Transverse colon (tissue), 4 donors: Measurements from ENCODE around the gene TPSAB1. TPM values are rescaled to one million over a fixed set of nuclear protein-coding genes. Genes with fewer than 3 reads are reported as not detected.
"Not testable (repeated sequence)": the region's sequence is repeated elsewhere in the genome, so short reads cannot be mapped to it uniquely, and the experiment has no call there.

Experiments used
- DNase-seq: peaks from one replicate; pipeline ENCODE4 v3.0.0-alpha.2; 2019
- H3K27ac ChIP-seq, 4 donors: fragments of 200-600 bp; sonication (generic); 2 replicates each; pipeline ENCODE4 v1.5.1; 2016 to 2018; ENCODE audit warnings: inconsistent platforms in 4 of 4
- H3K27me3 ChIP-seq: fragments of 200-600 bp; sonication (generic); 2 replicates; pipeline ENCODE4 v1.5.1; 2017; ENCODE audit warnings: inconsistent platforms
- H3K36me3 ChIP-seq, 4 donors: fragments of 200-600 bp; sonication (generic); 2 replicates each; pipeline ENCODE4 v1.5.1; 2017 to 2019; ENCODE audit warnings: inconsistent platforms in 4 of 4
- H3K4me1 ChIP-seq, 4 donors: fragments of 200-600 bp; sonication (generic); 2 replicates each; pipeline ENCODE4 v1.5.1; 2017 to 2020; ENCODE audit warnings: inconsistent platforms in 4 of 4
- H3K4me3 ChIP-seq, 4 donors: fragments of 200-600 bp; sonication (generic); 1 replicate in 1 of 4; 2 replicates in 3 of 4; pipeline versions ENCODE4 v1.5.1 to v1.6.1; 2017 to 2019; ENCODE audit warnings: inconsistent platforms in 4 of 4
- H3K9me3 ChIP-seq, 2 donors: fragments of 200-600 bp; sonication (generic); 2 replicates each; pipeline ENCODE4 v1.5.1; 2017 to 2019; ENCODE audit warnings: inconsistent platforms in 2 of 2
- EP300 ChIP-seq: sonication (generic); formaldehyde crosslinking; IDR thresholded peaks from one replicate; pipeline ENCODE4 v1.6.1; 2017; ENCODE audit warnings: antibody characterized with exemption, low read depth
- POLR2A ChIP-seq: fragments of 450-650 bp; IDR thresholded peaks from one replicate; pipeline ENCODE4 v1.6.1; 2016; ENCODE audit warnings: antibody characterized with exemption, mild to moderate bottlenecking, moderate library complexity
- POLR2AphosphoS5 ChIP-seq, 3 donors: sonication (generic); formaldehyde crosslinking; IDR thresholded peaks; one replicate each; pipeline ENCODE4 v1.6.1; 2016; ENCODE audit warnings: antibody characterized with exemption in 3 of 3
- WGBS, 2 donors: methylation state at CpG; one replicate each; pipeline ENCODE4 v1.1.5; 2018; ENCODE audit warnings: low coverage in 1 of 2; 5-methylcytosine and 5-hydroxymethylcytosine counted together
- in situ Hi-C, 4 donors: fragments of 200-750 bp; cut with MboI; loops; one replicate each; pipeline versions ENCODE4 v1.15.0 to v1.15.1; 2017; ENCODE audit warnings: low sequenced_read_pairs in 3 of 4, low pct_ligation_motif_present in 1 of 4, low pct_unique_long_range_greater_than_20kb in 1 of 4
- intact Hi-C: fragments of 100-400 bp; cut with DNase I; formaldehyde crosslinking; loops from one replicate; pipeline ENCODE4 v1.15.1; 2023; ENCODE audit warnings: low total_unique reads
- total RNA-seq, 4 donors: library from RNA; depleted of rRNA; stranded (reverse); fragments of >200 nt; gene quantifications; one replicate each; pipeline ENCODE4 v1.1.0, GENCODE V29; 2016
- TF ChIP-seq, protein P1 (sequence below), 5 experiments: fragments of 200-600 bp in 3 of 5; fragments of 450-650 bp in 2 of 5; sonication (generic) in 3 of 5; IDR thresholded peaks; 1 replicate in 2 of 5; 2 replicates in 3 of 5; pipeline ENCODE4 v1.5.1; 2016 to 2017; ENCODE audit warnings: antibody characterized with exemption in 5 of 5, inconsistent platforms in 3 of 5, mild to moderate bottlenecking in 2 of 5, moderate library complexity in 1 of 5

Gene TPSAB1
- total RNA-seq, 4 donors from 2014 or later = 9.4 to 33.7 (median 23.8) TPM

GRCh38 chr16:1271724-1272413, 31.4 kb downstream of the TPSAB1 start:
- peaks cover 12% of the 10 kb centered on the region for H3K27me3 ChIP-seq
- peak; percentile 21 for DNase-seq
- H3K4me3 ChIP-seq, H3K27ac ChIP-seq, H3K36me3 ChIP-seq, H3K9me3 ChIP-seq, intact Hi-C loops, in situ Hi-C loops, H3K4me1 ChIP-seq: not testable (repeated sequence)
- 23 to 80% methylated on average over 2 to 19 of the region's 19 CpGs for WGBS, 2 donors
- TF ChIP-seq POLR2AphosphoS5 (IDR thresholded peaks at IDR 0.05) = peak in 1 of 3 donors; percentile 44

GRCh38 chr16:1272453-1273198, 32.1 kb downstream of the TPSAB1 start:
- peaks cover 20% of the 10 kb centered on the region for H3K27me3 ChIP-seq
- WGBS, 2 donors = 44 to 53% methylated on average over 4 to 9 of the region's 9 CpGs
- in situ Hi-C loops = no loop called here
- intact Hi-C loops = no loop called here
- TF ChIP-seq, protein P1, sequence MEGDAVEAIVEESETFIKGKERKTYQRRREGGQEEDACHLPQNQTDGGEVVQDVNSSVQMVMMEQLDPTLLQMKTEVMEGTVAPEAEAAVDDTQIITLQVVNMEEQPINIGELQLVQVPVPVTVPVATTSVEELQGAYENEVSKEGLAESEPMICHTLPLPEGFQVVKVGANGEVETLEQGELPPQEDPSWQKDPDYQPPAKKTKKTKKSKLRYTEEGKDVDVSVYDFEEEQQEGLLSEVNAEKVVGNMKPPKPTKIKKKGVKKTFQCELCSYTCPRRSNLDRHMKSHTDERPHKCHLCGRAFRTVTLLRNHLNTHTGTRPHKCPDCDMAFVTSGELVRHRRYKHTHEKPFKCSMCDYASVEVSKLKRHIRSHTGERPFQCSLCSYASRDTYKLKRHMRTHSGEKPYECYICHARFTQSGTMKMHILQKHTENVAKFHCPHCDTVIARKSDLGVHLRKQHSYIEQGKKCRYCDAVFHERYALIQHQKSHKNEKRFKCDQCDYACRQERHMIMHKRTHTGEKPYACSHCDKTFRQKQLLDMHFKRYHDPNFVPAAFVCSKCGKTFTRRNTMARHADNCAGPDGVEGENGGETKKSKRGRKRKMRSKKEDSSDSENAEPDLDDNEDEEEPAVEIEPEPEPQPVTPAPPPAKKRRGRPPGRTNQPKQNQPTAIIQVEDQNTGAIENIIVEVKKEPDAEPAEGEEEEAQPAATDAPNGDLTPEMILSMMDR (IDR thresholded peaks at IDR 0.05) = no peak
- TF ChIP-seq POLR2A = no peak
- no peak for TF ChIP-seq EP300
- TF ChIP-seq POLR2AphosphoS5 (IDR thresholded peaks at IDR 0.05) = no peak
- no peak for DNase-seq
- H3K27ac ChIP-seq = no peak overlapping the region
- peaks cover 0 to 10% (median 6%) of the 10 kb centered on the region in 4 donors for H3K4me1 ChIP-seq
- no peaks in the 10 kb centered on the region for H3K9me3 ChIP-seq
- H3K36me3 ChIP-seq = no peaks in the 10 kb centered on the region
- H3K4me3 ChIP-seq = no peak overlapping the region

- peaks cover 32% of the 10 kb centered on the region for H3K27me3 ChIP-seq
- WGBS, 2 donors = 80% methylated on average over 15 of the region's 15 CpGs; no CpG with 5 or more reads in 1 of the 2 donors
- DNase-seq = no peak
- in situ Hi-C loops = no loop called here
- no peaks in the 10 kb centered on the region for H3K9me3 ChIP-seq
- TF ChIP-seq, protein P1 (IDR thresholded peaks at IDR 0.05) = no peak
- TF ChIP-seq POLR2AphosphoS5 (IDR thresholded peaks at IDR 0.05) (no peak), EP300 (no peak), POLR2A (no peak)
- H3K36me3 ChIP-seq = no peaks in the 10 kb centered on the region
- no peak overlapping the region for H3K4me3 ChIP-seq
- H3K27ac ChIP-seq = no peak overlapping the region
- H3K4me1 ChIP-seq = peaks cover 0 to 10% (median 6%) of the 10 kb centered on the region in 4 donors
- intact Hi-C loops = no loop called here
Observed at GRCh38 chr16:1273816-1274215, 33.3 kb downstream of the TPSAB1 start.

DNA sequence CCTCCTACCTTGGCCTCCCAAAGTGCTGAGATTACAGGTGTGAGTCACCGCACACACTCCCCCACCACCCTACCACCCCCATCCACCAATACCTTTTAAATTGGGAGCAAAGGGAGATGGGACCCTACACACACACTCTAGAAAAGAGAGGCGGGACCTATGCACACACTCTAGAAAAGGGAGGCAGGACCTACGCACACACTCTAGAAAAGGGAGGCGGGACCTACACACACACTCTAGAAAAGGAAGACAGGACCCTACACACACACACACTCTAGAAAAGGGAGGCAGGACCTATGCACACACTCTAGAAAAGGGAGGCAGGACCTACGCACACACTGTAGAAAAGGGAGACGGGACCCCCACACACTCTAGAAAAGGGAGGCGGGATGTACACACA, 34.3 kb downstream of the TPSAB1 start:
- H3K36me3 ChIP-seq = no peaks in the 10 kb centered on the region

More for the DNA sequence above, 34.3 kb downstream of the TPSAB1 start:
- intact Hi-C loops = no loop called here
- no peak overlapping the region for H3K4me3 ChIP-seq
- H3K4me1 ChIP-seq = peaks cover 0 to 10% (median 6%) of the 10 kb centered on the region in 4 donors
- in situ Hi-C loops = no loop called here
- TF ChIP-seq POLR2AphosphoS5 (IDR thresholded peaks at IDR 0.05) = no peak
- TF ChIP-seq POLR2A = no peak
- TF ChIP-seq EP300 = no peak
- TF ChIP-seq, protein P1 (IDR thresholded peaks at IDR 0.05) = no peak
- H3K27ac ChIP-seq = no peak overlapping the region
- peaks cover 34% of the 10 kb centered on the region for H3K27me3 ChIP-seq
- 90 to 91% methylated on average over 3 to 7 of the region's 7 CpGs for WGBS, 2 donors
- no peak for DNase-seq
- H3K9me3 ChIP-seq = no peaks in the 10 kb centered on the region
